Eye (tissue), 1 donor: ENCODE data around the gene PPP1R14C.
A peak's percentile ranks its signal among the peaks of the same experiment; 100 is the strongest.
"Not testable (repeated sequence)": the region's sequence is repeated elsewhere in the genome, so short reads cannot be mapped to it uniquely, and the experiment has no call there.

Experiments used
- DNase-seq: peaks from one replicate; pipeline ENCODE4 v3.0.0-alpha.2; 2015

Gene PPP1R14C

GRCh38 chr6:150142670-150143515 is at the start of gene PPP1R14C:
TSS of gene PPP1R14C (plus strand) at chr6:150143044. CDS start at chr6:150143193, 149 bp downstream.
- peak; percentile 85 for DNase-seq

GRCh38 chr6:150093397-150093796 is 49.4 kb upstream of the PPP1R14C start:
- peak; percentile 63 for DNase-seq

- no peak for DNase-seq
Observed at GRCh38 chr6:150098155-150098554, 44.7 kb upstream of the PPP1R14C start.

- DNase-seq = no peak
Observed at GRCh38 chr6:150099546-150099945, 43.3 kb upstream of the PPP1R14C start.

- no peak for DNase-seq
Observed at GRCh38 chr6:150099953-150100352, 42.9 kb upstream of the PPP1R14C start.

GRCh38 chr6:150100745-150101144 is 42.1 kb upstream of the PPP1R14C start:
- DNase-seq = no peak

GRCh38 chr6:150102750-150103270 is 40.0 kb upstream of the PPP1R14C start:
- no peak for DNase-seq

GRCh38 chr6:150112233-150112632 is 30.6 kb upstream of the PPP1R14C start:
- no peak for DNase-seq

- DNase-seq = no peak
Observed at GRCh38 chr6:150115769-150116168, 27.1 kb upstream of the PPP1R14C start.

GRCh38 chr6:150116200-150116800 is 26.5 kb upstream of the PPP1R14C start:
- no peak for DNase-seq

- no peak for DNase-seq
Observed at GRCh38 chr6:150118203-150118602, 24.6 kb upstream of the PPP1R14C start.

GRCh38 chr6:150118627-150119026 is 24.2 kb upstream of the PPP1R14C start:
- peak; percentile 19 for DNase-seq

- peak; percentile 39 for DNase-seq
Observed at GRCh38 chr6:150119173-150119572, 23.7 kb upstream of the PPP1R14C start.

GRCh38 chr6:150123645-150124044 is 19.2 kb upstream of the PPP1R14C start:
- DNase-seq = no peak

- DNase-seq = no peak
Observed at GRCh38 chr6:150124235-150124634, 18.6 kb upstream of the PPP1R14C start.

- DNase-seq = no peak
Observed at GRCh38 chr6:150126641-150127291, 16.1 kb upstream of the PPP1R14C start.

GRCh38 chr6:150128425-150128824 is 14.4 kb upstream of the PPP1R14C start:
- no peak for DNase-seq

GRCh38 chr6:150129616-150130505 is 13.0 kb upstream of the PPP1R14C start:
- no peak for DNase-seq

- no peak for DNase-seq
Observed at GRCh38 chr6:150133686-150134085, 9.2 kb upstream of the PPP1R14C start.

- DNase-seq = no peak
Observed at GRCh38 chr6:150134280-150134920, 8.4 kb upstream of the PPP1R14C start.

GRCh38 chr6:150137711-150138110 is 5.1 kb upstream of the PPP1R14C start:
- not testable (repeated sequence) for DNase-seq

- DNase-seq = no peak
Observed at GRCh38 chr6:150138638-150139037, 4.2 kb upstream of the PPP1R14C start.
